ENCODE data around the gene COQ3.

COQ3 gene

GRCh38 chr6:99393698-99394531 lies at the start of gene COQ3:
TSS of gene COQ3 (minus strand) at chr6:99394195. CDS start at chr6:99394179, 16 bp downstream.
- DNase-seq, result peak; percentile 72

- no peak for DNase-seq
Measured at GRCh38 chr6:99434702-99435530, 40.9 kb upstream of the COQ3 start.

- DNase-seq, result no peak
Measured at GRCh38 chr6:99432877-99433276, 38.9 kb upstream of the COQ3 start.

- DNase-seq, result no peak
Measured at GRCh38 chr6:99431901-99432300, 37.9 kb upstream of the COQ3 start.

GRCh38 chr6:99427988-99428387 lies 34.0 kb upstream of the COQ3 start:
- DNase-seq, result no peak

- no peak for DNase-seq
Measured at GRCh38 chr6:99426451-99426757, 32.4 kb upstream of the COQ3 start.

GRCh38 chr6:99425647-99426450 lies 31.9 kb upstream of the COQ3 start:
- DNase-seq, result peak; percentile 70

- DNase-seq, result peak; percentile 86
Measured at GRCh38 chr6:99424761-99425646, 31.0 kb upstream of the COQ3 start, which contains the start of gene PNISR. TSS of gene PNISR (minus strand) at chr6:99425308. CDS start at chr6:99414659, 10,649 bp downstream.

- DNase-seq, result no peak
Measured at GRCh38 chr6:99424022-99424421, 30.0 kb upstream of the COQ3 start.

GRCh38 chr6:99422912-99423311 lies 28.9 kb upstream of the COQ3 start:
- DNase-seq, result no peak

GRCh38 chr6:99416892-99417767 lies 23.1 kb upstream of the COQ3 start:
- no peak for DNase-seq

- DNase-seq, result no peak
Measured at GRCh38 chr6:99416226-99416625, 22.2 kb upstream of the COQ3 start.

GRCh38 chr6:99415446-99415845 lies 21.5 kb upstream of the COQ3 start:
- DNase-seq, result no peak

- no peak for DNase-seq
Measured at GRCh38 chr6:99412065-99412464, 18.1 kb upstream of the COQ3 start.

GRCh38 chr6:99409672-99410071 lies 15.7 kb upstream of the COQ3 start:
- no peak for DNase-seq

GRCh38 chr6:99407076-99407475 lies 13.1 kb upstream of the COQ3 start:
- DNase-seq, result no peak

- DNase-seq, result no peak
Measured at GRCh38 chr6:99402448-99402847, 8.5 kb upstream of the COQ3 start.

GRCh38 chr6:99397287-99397686 lies 3.3 kb upstream of the COQ3 start:
- DNase-seq, result no peak

- DNase-seq, result no peak
Measured at GRCh38 chr6:99393366-99393697, 663 bp downstream of the COQ3 start.

GRCh38 chr6:99390896-99391295 lies 3.1 kb downstream of the COQ3 start:
- DNase-seq, result no peak

- no peak for DNase-seq
Measured at GRCh38 chr6:99384507-99384906, 9.5 kb downstream of the COQ3 start.

Data from CD4-positive, alpha-beta T cell treated with Interleukin-6 for 4 hours (primary cell).